ENCODE data around the gene KLK15.

KLK15 gene

GRCh38 chr19:50820549-50821247 lies 12.7 kb downstream of the KLK15 start:
- H3K4me3 ChIP-seq (ENCODE audit: low read length): no peak overlapping the region
- TF ChIP-seq CTCF (conservative IDR thresholded peaks at IDR 0.05; ENCODE audit: low read length): no peak
- DNase-seq (ENCODE audit: low read depth): no peak

DNA sequence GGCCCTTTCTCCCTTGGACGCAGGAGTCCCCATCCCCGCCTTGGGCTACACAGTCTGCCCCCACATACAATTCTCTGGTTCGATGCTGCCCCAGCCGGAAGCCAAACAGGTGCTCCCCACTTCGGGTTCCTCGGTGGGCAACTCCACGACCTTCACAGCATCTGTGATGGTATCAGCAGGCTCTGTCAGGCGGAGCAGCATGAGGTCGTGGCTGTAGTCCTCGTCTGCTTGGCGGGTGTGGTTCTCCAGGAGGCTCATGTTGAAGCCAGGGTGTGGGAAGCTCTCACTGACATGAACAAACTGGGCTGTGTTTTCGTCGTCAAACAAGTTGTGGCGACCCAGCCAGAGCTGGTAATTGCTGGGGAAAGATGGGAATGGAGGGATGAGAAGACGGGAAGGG lies 13.3 kb downstream of the KLK15 start:
- DNase-seq (ENCODE audit: low read depth): no peak
- H3K4me3 ChIP-seq (ENCODE audit: low read length): no peak overlapping the region
- no peak for TF ChIP-seq CTCF (conservative IDR thresholded peaks at IDR 0.05; ENCODE audit: low read length)

- no peak for TF ChIP-seq CTCF (conservative IDR thresholded peaks at IDR 0.05; ENCODE audit: low read length)
- no peak overlapping the region for H3K4me3 ChIP-seq (ENCODE audit: low read length)
Measured at GRCh38 chr19:50819636-50820035, 13.7 kb downstream of the KLK15 start.

DNA sequence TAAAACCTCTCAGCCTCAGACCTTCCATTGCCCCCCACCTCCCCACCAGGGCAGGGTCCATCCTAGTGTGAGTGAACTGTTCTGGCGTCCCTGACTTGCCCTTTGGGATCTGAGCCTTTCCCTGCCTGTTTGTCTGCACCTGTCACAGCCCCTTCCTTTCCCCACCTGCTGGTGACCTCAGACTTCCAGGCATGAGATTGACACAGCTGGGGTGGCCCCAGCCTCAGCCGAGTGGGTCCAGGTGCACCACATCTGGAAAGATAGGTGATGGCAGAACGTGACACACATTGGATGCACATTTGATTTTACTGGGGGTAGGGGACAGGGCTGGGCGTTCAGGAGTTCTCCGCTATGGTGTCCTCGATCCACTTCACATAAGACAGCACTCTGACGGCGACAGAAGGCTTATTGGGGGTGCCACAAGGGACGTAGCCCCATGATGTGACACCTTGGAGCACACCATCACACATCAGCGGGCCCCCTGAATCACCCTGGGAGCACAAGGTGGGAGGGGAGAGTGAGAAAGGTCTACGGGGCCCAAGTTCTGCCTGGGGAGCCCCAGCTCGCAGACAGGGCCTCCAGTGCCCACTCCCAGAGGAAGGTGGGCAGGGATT lies 14.4 kb downstream of the KLK15 start:
- DNase-seq (ENCODE audit: low read depth): no peak
- H3K4me3 ChIP-seq (ENCODE audit: low read length): no peak overlapping the region
- no peak for TF ChIP-seq CTCF (conservative IDR thresholded peaks at IDR 0.05; ENCODE audit: low read length)

More at GRCh38 chr19:50819636-50820035, 13.7 kb downstream of the KLK15 start:
- DNase-seq (ENCODE audit: low read depth): no peak

DNA sequence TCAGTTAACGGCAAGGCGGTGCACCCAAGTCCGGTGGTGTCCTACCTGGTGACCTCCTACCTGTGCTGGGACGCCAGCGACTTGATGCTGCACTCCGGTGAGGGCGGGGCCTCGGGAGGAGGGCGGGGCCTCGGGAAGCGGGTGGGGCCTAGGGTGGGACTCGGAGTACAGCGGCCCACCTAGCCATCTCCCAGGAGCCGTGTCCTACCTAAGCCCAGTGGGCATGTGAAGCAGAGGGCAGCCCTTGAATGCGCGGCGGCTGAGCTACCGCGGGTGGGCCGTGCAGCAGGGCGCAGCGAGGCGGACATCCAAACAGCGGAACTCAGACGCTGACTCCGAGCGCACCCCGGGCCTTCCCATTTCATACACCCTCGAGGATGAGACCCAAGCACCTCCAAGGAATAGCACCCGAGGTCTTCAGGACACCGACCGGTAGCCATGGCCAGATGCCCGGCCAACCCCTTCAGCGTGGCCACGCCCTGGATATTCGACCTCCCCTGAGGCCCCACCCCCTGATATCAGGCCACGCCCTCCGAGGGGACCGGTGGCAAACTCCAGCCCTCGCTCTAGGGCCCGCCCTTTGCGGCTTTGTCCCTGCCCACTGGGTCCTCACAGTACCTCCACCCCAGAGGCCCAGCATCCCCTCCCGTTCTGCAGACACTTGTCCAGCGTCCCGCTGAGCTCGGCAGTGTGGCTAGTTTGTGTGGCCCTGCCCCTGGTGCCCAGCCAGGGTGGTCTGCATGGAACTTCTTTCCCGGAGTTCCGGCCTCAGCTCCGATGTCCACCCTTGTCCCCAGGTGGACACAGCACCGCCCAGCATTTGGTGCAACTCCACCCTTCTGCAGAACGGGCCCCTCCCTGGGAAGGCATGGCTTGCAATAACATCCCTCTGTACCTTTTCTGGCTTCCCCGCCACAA lies 15.2 kb downstream of the KLK15 start:
- H3K4me3 ChIP-seq (ENCODE audit: low read length): peak overlapping the region; percentile 40
- no peak for TF ChIP-seq CTCF (conservative IDR thresholded peaks at IDR 0.05; ENCODE audit: low read length)
- DNase-seq (ENCODE audit: low read depth): no peak

DNA sequence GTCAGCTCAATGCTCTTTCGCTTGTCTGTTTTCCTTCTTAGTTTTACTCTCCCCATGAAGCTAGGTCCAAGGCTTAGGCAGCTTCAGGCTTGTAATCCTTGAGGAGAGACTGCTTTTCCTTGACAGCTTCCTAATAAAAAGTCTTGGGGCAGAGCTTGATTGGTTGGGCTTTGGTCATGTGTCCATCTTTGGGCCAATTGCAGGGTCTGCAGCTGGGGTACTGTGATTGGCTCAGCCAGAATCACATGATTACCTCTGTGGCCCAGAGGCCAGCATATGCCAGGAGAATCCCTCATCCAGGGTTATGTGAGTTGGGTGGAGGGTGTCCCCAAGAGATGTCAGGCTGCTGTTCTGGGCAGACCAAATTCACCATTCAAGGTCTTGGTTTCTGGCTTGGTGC lies 17.9 kb downstream of the KLK15 start:
- no peak for DNase-seq (ENCODE audit: low read depth)
- no peak overlapping the region for H3K4me3 ChIP-seq (ENCODE audit: low read length)
- TF ChIP-seq CTCF (conservative IDR thresholded peaks at IDR 0.05; ENCODE audit: low read length): no peak

Measured in AG10803 (cell line).